Endothelial cell of umbilical vein (primary cell): ENCODE data around the gene PRTN3. TPM values are rescaled to one million over a fixed set of nuclear protein-coding genes. Genes with fewer than 3 reads are reported as not detected.

Source experiments
- BruUV-seq: library from RNA; stranded (reverse); fragments of 400-500 nt; replicated peaks from 2 replicates; lab custom pipeline; 2021; lab: Mats Ljungman, UMichigan
- CTCF ChIA-PET: fragments of 300-600, 350-600 bp; sonication (Branson Sonifier 250); formaldehyde crosslinking; loops from one replicate; lab custom pipeline; 2021; ENCODE audit warnings: antibody characterized with exemption, inconsistent platforms; lab: Charles Lee
- POLR2A ChIA-PET: fragments of 300-600, 350-600 bp; sonication (Branson Sonifier 250); formaldehyde crosslinking; loops from one replicate; lab custom pipeline; 2021; ENCODE audit warnings: antibody characterized with exemption, inconsistent platforms; lab: Charles Lee
- DNase-seq: peaks from one replicate; pipeline ENCODE4 v3.0.0-alpha.2; 2011; ENCODE audit warnings: low read depth, low spot score
- FAIRE-seq: peaks from 2 replicates; lab custom pipeline; 2011; peaks lifted over from hg19 to GRCh38; lab: Jason Lieb, UNC
- H2AFZ ChIP-seq: 2 replicates; pipeline ENCODE4 v1.6.0; 2012; ENCODE audit warnings: low read depth, low read length, control low read depth, inconsistent platforms
- H3K27ac ChIP-seq: 2 replicates; pipeline ENCODE4 v1.5.1; 2011; ENCODE audit warnings: low read depth, mild to moderate bottlenecking, control low read depth, low read length, moderate library complexity; ENCODE audit not compliant: insufficient read depth
- H3K27me3 ChIP-seq, 2 experiments: 2 replicates each; pipeline versions ENCODE4 v1.6.0 to v1.6.1; 2011; ENCODE audit warnings: low read length in 2 of 2, mixed read lengths in 1 of 2; ENCODE audit not compliant: control insufficient read depth in 2 of 2, insufficient read depth in 2 of 2
- H3K36me3 ChIP-seq, 2 experiments: 2 replicates in 1 of 2; 3 replicates in 1 of 2; pipeline ENCODE4 v1.5.1; 2011; ENCODE audit warnings: low read length in 2 of 2, mild to moderate bottlenecking in 1 of 2, moderate library complexity in 1 of 2; ENCODE audit not compliant: control insufficient read depth in 2 of 2, insufficient read depth in 2 of 2; ENCODE audit errors: extremely low read depth in 1 of 2
- H3K4me1 ChIP-seq: 3 replicates; pipeline ENCODE4 v1.5.1; 2011; ENCODE audit warnings: mild to moderate bottlenecking, low read length; ENCODE audit not compliant: control insufficient read depth, insufficient read depth; ENCODE audit errors: extremely low read depth
- H3K4me2 ChIP-seq: 2 replicates; pipeline ENCODE4 v1.6.1; 2011; ENCODE audit warnings: low read length, control low read depth, mixed read lengths; ENCODE audit not compliant: insufficient read depth
- H3K4me3 ChIP-seq, 3 experiments: fragments of 200-600 bp in 1 of 3; sonication (generic), shearing (Covaris generic) in 1 of 3; replicated peaks in 1 of 3; 2 replicates each; pipeline ENCODE4 v1.5.1; 2011 to 2016; ENCODE audit warnings: control low read depth in 3 of 3, low read length in 3 of 3, mild to moderate bottlenecking in 2 of 3, inconsistent platforms in 1 of 3, low read depth in 1 of 3, moderate library complexity in 1 of 3; ENCODE audit not compliant: insufficient read depth in 1 of 3
- H3K79me2 ChIP-seq: 2 replicates; pipeline ENCODE4 v1.6.0; 2012; ENCODE audit warnings: low read length, inconsistent platforms; ENCODE audit not compliant: control insufficient read depth, insufficient read depth
- H3K9ac ChIP-seq: replicated peaks from 2 replicates; pipeline ENCODE3; 2011; ENCODE audit warnings: low read length, control low read depth; ENCODE audit not compliant: insufficient read depth; ENCODE audit errors: extremely low read depth
- H3K9me1 ChIP-seq: replicated peaks from 3 replicates; pipeline ENCODE4 v1.6.0; 2011; ENCODE audit warnings: mild to moderate bottlenecking, low read length; ENCODE audit not compliant: control insufficient read depth, insufficient read depth; ENCODE audit errors: extremely low read depth
- H3K9me3 ChIP-seq: replicated peaks from 2 replicates; pipeline ENCODE4 v1.5.1; 2012; ENCODE audit warnings: low read length, inconsistent platforms; ENCODE audit not compliant: control insufficient read depth, insufficient read depth
- H4K20me1 ChIP-seq: replicated peaks from 2 replicates; pipeline ENCODE3; 2011; ENCODE audit warnings: mild to moderate bottlenecking, low read length; ENCODE audit not compliant: control insufficient read depth, insufficient read depth; ENCODE audit errors: extremely low read depth
- EZH2 ChIP-seq: IDR thresholded peaks from 2 replicates; pipeline ENCODE4 v1.6.1; 2012; ENCODE audit warnings: borderline replicate concordance, low read depth, mild to moderate bottlenecking, moderate library complexity, low read length, inconsistent platforms; ENCODE audit not compliant: severe bottlenecking
- FOS ChIP-seq: IDR thresholded peaks from 2 replicates; pipeline ENCODE4 v1.6.1; 2011; ENCODE audit warnings: mild to moderate bottlenecking, low read length, moderate library complexity, borderline replicate concordance; ENCODE audit not compliant: insufficient read depth
- GATA2 ChIP-seq: IDR thresholded peaks from 2 replicates; pipeline ENCODE4 v1.7.0; 2011; ENCODE audit warnings: low read depth, mild to moderate bottlenecking, moderate library complexity, mixed read lengths, low read length; ENCODE audit not compliant: insufficient read length, insufficient read depth
- JUN ChIP-seq: IDR thresholded peaks from 2 replicates; pipeline ENCODE4 v1.6.1; 2011; ENCODE audit warnings: borderline replicate concordance, low read depth; ENCODE audit not compliant: insufficient read length, insufficient read depth
- MYC ChIP-seq: IDR thresholded peaks from one replicate; pipeline ENCODE4 v1.6.1; 2011; ENCODE audit warnings: mild to moderate bottlenecking, low read depth, low read length
- POLR2A ChIP-seq: IDR thresholded peaks from 2 replicates; pipeline ENCODE4 v1.6.1; 2012; ENCODE audit warnings: low read depth, mild to moderate bottlenecking, control low read depth, low read length
- POLR2AphosphoS5 ChIP-seq: IDR thresholded peaks from 2 replicates; pipeline ENCODE4 v1.6.1; 2012; ENCODE audit warnings: low read depth, mild to moderate bottlenecking, control low read depth, low read length, moderate library complexity; ENCODE audit not compliant: insufficient read depth
- dilution Hi-C: fragments of 300-500 bp; cut with MboI; formaldehyde crosslinking; loops from one replicate; pipeline ENCODE4 v1.15.0; 2019; ENCODE audit warnings: low sequenced_read_pairs; ENCODE audit not compliant: extremely low pct_ligation_motif_present
- intact Hi-C: fragments of 100-400 bp; cut with micrococcal nuclease; formaldehyde crosslinking; loops from one replicate; pipeline ENCODE4 v1.10.0; 2022
- polyA plus RNA-seq, 4 experiments: library from polyadenylated mRNA; depleted of rRNA in 3 of 4; stranded (reverse) in 3 of 4; unstranded in 1 of 4; fragments of >200 nt; gene quantifications; 2 replicates each; pipeline versions ENCODE4 v1.2.1 to v1.2.3, GENCODE V29; 2011 to 2012; ENCODE audit warnings: missing spikeins in 1 of 4
- total RNA-seq: library from RNA; stranded (reverse); gene quantifications from 2 replicates; pipeline ENCODE4 v1.2.3, GENCODE V29; 2021
- TF ChIP-seq, protein P1 (sequence below): IDR thresholded peaks from 2 replicates; pipeline ENCODE4 v1.6.1; 2011; ENCODE audit not compliant: insufficient read depth, insufficient read length
- TF ChIP-seq, protein P2 (sequence below), 2 donors: IDR thresholded peaks; 1 replicate in 1 of 2; 2 replicates in 1 of 2; pipeline ENCODE4 v1.5.1; 2011; ENCODE audit warnings: low read length in 2 of 2, mild to moderate bottlenecking in 2 of 2, moderate library complexity in 2 of 2, control low read depth in 1 of 2, inconsistent platforms in 1 of 2, low read depth in 1 of 2; ENCODE audit not compliant: insufficient read depth in 1 of 2; ENCODE audit errors: extremely low read depth in 1 of 2

The PRTN3 gene
- total and polyA plus RNA-seq, 2 donors (not counting 3 experiments of a cell fraction or from before 2014, with no cell fraction given) = not detected

DNA sequence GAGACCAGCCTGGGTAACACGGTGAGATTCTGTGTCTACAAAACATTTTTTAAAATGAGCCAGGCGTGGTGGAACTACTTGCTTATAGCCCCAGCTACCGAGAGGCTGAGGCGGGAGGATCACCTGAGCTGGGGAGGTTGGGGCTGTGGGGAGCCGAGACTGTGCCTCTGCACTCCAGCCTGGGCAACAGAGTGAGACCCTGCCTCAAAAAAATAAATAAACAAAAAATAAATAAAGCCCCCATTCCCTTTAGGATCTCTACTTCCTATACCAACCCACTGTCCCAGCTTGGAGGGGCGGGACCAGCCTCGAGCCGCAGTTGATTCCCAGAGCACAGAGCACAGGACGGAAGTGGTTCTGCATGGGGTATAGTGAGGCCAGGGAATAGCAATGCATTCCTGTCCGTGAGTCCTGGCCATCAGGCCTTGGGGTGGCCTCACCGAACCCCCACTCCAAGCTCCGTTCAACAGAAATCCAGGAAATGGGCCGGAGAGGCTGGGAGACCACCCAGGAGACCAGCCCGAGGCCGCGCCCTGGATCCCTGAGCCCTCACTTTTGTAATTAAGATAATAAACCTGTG lies 48.4 kb upstream of the PRTN3 start:
- BruUV-seq = no TSS peak
- Histone ChIP-seq H3K27me3 (no peaks in the 10 kb centered on the region), H3K9me1 (no peaks in the 10 kb centered on the region), H3K4me2 (no peak overlapping the region), H3K79me2 (no peaks in the 10 kb centered on the region), H3K27ac (no peak overlapping the region), H3K9me3 (no peaks in the 10 kb centered on the region), H3K4me1 (peaks cover 27% of the 10 kb centered on the region), H4K20me1 (no peaks in the 10 kb centered on the region), H3K9ac (no peak overlapping the region), H3K36me3 (no peaks in the 10 kb centered on the region), H3K4me3 (no peak overlapping the region), H2AFZ (no peak overlapping the region)
- POLR2A ChIA-PET = no interaction called here
- DNase-seq = no peak
- CTCF ChIA-PET = interaction anchor here (2.1 kb wide), 1 partner anchor 22 kb away, joined by 6 read pairs; no protein-coding TSS in a partner anchor
- no peak for FAIRE-seq
- intact Hi-C loops = loop anchor here (10.0 kb wide), 1 partner anchor 452 kb away; the partner anchor contains the start of genes ATP5F1D and MIDN
- dilution Hi-C loops = no loop called here
- TF ChIP-seq JUN (no peak), GATA2 (no peak), POLR2AphosphoS5 (no peak), MYC (no peak), FOS (no peak), POLR2A (no peak), EZH2 (no peak)
- TF ChIP-seq, protein P1, sequence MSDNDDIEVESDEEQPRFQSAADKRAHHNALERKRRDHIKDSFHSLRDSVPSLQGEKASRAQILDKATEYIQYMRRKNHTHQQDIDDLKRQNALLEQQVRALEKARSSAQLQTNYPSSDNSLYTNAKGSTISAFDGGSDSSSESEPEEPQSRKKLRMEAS = no peak
- TF ChIP-seq, protein P2, sequence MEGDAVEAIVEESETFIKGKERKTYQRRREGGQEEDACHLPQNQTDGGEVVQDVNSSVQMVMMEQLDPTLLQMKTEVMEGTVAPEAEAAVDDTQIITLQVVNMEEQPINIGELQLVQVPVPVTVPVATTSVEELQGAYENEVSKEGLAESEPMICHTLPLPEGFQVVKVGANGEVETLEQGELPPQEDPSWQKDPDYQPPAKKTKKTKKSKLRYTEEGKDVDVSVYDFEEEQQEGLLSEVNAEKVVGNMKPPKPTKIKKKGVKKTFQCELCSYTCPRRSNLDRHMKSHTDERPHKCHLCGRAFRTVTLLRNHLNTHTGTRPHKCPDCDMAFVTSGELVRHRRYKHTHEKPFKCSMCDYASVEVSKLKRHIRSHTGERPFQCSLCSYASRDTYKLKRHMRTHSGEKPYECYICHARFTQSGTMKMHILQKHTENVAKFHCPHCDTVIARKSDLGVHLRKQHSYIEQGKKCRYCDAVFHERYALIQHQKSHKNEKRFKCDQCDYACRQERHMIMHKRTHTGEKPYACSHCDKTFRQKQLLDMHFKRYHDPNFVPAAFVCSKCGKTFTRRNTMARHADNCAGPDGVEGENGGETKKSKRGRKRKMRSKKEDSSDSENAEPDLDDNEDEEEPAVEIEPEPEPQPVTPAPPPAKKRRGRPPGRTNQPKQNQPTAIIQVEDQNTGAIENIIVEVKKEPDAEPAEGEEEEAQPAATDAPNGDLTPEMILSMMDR (IDR thresholded peaks at IDR 0.05; ENCODE audit: extremely low read depth in 1 of 2, insufficient read depth in 1 of 2, low read depth in 1 of 2, low read length in 2 of 2) = no peak
